GM21515 (cell line): ENCODE results near the gene GAREM1.
"Not testable (repeated sequence)": the region's sequence is repeated elsewhere in the genome, so short reads cannot be mapped to it uniquely, and the experiment has no call there.

Source experiments
- ATAC-seq: cut with Tn5 transposase; IDR thresholded peaks from one replicate; pipeline ENCODE4 v1.9.1; 2021; ENCODE audit not compliant: unreplicated experiment

Gene GAREM1

GRCh38 chr18:32264401-32264800 lies 206.3 kb downstream of the GAREM1 start:
- ATAC-seq, result no peak

DNA sequence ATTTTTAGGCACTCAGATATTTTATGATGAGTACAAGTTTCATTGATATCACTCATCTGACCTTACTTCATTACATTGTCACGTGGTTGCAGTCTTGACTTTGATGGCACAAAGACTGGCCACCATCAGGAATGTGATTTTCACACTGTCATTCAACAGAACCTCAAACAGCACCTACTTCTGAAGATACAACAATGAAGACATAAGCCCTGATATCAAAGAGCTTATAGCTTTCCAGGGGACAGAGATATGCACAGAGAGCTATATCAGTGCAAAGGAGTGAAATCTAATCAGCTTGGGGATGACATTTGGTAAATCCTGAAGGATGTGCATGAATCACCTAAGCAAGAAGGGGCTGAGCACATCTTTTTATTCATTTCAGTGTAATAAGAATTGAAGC lies 208.6 kb downstream of the GAREM1 start:
- no peak for ATAC-seq

DNA sequence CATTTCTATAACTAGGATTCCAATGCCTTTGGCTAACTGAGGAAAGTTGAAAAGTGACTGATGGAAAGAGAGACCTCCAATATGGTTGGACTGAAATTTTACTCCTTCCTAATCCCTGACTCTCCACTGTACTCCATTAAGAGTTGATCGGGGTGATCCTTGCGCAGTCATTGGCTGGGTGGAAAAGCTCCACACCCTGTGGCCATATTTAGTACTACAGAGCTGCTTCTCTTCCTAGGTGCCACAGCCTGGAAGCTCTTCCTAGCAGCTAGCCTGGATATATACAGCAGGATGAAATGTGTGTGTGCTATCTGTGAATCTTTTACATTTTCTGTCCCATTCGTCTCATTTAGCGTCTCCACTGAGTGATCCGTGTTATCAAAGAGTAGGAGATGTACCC lies 209.7 kb downstream of the GAREM1 start:
- ATAC-seq, result no peak

GRCh38 chr18:32259553-32259952 lies 211.1 kb downstream of the GAREM1 start:
- no peak for ATAC-seq

GRCh38 chr18:32258558-32259204 lies 212.0 kb downstream of the GAREM1 start:
- peak; percentile 58 for ATAC-seq

- no peak for ATAC-seq
These were observed 212.5 kb downstream of the GAREM1 start for GRCh38 chr18:32258148-32258547.

GRCh38 chr18:32257084-32257785 lies 213.4 kb downstream of the GAREM1 start:
- ATAC-seq, result no peak

GRCh38 chr18:32255570-32255969 lies 215.1 kb downstream of the GAREM1 start:
- ATAC-seq, result no peak

- no peak for ATAC-seq
These were observed 218.4 kb downstream of the GAREM1 start for GRCh38 chr18:32252141-32252860.

DNA sequence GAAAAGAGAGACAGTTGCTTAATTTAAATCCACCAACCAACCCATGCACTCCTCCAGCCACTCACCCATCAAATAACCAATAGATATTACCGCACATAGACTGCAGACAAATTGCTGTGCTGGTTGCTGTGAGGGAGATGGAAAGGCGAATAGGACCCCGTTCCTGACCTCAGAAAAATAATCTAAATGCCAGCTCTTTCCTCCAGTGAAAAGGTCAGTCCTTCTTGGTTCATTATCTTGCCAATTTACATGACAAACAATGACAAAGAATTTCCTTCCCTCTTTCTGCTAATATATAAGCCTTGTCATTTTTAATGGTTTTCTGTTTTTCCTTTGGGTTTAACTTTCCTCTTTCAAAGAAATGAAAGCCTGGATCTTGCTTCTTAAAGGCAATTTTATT lies 219.2 kb downstream of the GAREM1 start:
- ATAC-seq, result no peak

- no peak for ATAC-seq
These were observed 221.3 kb downstream of the GAREM1 start for GRCh38 chr18:32249147-32249929.

DNA sequence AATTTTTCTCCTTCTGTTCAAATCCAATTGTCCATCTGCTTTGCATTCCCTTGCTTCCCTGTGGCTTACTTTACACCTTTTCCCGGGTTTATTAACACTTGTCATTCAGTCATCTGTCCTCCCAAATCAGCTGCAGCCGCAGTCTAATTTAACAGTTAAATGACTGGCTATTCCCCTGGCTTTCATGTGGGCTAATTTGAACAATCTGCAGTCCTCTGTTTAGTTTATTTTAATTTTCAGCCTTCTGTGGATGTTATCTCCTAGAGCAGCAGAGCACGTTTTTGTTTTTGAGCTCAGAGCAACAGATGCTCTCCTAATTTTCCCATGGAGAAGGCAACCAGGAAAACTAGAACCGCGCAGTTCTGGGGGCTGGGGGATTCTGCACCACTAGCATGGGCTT lies 225.8 kb downstream of the GAREM1 start:
- no peak for ATAC-seq

GRCh38 chr18:32243358-32243757 lies 227.3 kb downstream of the GAREM1 start:
- ATAC-seq, result no peak

DNA sequence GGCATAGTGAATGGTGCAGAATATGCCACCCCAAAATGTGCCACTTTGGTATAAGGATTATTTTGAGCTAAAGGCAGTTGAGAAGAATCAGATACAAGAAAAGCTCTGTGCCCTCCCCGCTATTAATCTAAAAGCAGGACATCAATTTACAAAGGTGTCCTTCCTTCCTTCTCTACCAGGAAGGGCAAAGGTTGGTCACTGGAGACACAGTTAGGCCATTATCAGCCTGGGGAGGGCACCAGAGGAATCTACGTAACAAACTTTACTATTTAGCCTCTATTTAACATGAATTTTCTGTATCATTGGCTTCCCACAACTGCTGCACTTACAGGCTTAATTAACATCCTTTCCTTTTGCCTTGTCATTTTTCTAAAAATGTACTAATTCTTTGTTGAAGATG lies 228.3 kb downstream of the GAREM1 start:
- no peak for ATAC-seq

DNA sequence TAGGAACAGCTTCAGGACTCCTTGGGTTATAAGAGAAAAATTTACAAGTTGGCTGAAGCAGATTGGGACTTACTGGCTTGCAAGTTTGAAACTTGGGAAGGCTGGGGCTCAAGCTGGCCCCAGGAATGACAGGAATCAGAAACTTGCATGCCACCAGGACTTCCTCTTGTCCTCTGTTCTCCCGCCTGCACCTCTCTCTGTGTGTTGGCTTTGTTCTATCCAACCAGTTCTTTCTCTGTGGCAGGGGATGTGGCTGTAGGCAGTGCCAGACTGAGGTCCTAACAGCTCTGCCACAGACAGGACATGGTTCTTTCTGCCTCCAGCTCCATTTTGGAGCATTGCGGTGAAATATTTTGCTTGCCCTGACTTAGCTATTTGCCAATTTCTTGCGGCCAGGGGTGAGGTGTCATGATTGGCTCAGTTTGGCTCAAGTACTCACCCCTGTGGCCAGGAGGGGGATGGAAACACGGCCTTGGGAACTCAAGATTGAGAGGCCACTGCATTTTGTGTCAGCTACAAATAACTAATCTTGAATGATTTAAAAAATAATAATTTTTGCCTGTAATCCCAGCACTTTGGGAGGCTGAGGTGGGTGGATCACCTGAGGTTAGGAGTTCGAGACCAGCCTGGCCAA lies 231.9 kb downstream of the GAREM1 start:
- ATAC-seq, result no peak

GRCh38 chr18:32237049-32237448 lies 233.6 kb downstream of the GAREM1 start:
- ATAC-seq, result no peak

DNA sequence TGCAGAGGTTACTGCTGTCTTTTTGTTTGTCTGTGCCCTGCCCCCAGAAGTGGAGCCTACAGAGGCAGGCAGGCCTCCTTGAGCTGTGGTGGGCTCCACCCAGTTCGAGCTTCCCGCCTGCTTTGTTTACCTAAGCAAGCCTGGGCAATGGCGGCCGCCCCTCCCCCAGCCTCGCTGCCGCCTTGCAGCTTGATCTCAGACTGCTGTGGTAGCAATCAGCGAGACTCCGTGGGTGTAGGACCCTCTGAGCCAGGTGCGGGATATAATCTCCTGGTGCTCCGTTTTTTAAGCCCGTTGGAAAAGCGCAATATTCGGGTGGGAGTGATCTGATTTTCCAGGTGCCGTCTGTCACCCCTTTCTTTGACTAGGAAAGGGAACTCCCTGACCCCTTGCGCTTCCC lies 237.3 kb downstream of the GAREM1 start:
- not testable (repeated sequence) for ATAC-seq

GRCh38 chr18:32219431-32220018 lies 251.2 kb downstream of the GAREM1 start:
- no peak for ATAC-seq

DNA sequence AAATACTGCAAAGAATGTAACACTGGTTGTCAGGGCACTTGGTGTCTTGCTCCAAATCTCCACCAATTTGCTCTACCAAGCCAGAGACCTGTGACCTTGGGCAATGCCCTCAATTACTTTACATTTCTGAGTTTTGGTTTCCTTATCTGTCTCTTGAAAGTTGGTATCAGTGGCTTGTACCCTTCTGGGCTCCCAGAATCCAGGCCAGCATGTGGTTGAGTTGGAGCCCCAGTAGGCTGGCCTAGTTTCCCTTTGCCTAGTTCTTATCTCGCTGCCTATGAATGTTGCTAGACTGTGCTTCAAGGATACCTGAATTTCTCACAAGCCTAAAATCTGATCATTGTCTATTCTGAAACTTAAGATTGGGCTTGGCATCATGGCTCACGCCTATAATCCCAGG lies 254.3 kb downstream of the GAREM1 start:
- ATAC-seq, result no peak

- no peak for ATAC-seq
These were observed 257.0 kb downstream of the GAREM1 start for GRCh38 chr18:32213693-32214092.
